Activated naive CD8-positive, alpha-beta T cell (primary cell): ENCODE measurements around the gene BCL7A.
A peak's percentile ranks its signal among the peaks of the same experiment; 100 is the strongest.
"Not testable (repeated sequence)": the region's sequence is repeated elsewhere in the genome, so short reads cannot be mapped to it uniquely, and the experiment has no call there.

Source experiments
- H3K27ac Mint-ChIP-seq: one replicate; pipeline ENCODE4 v1.8.0; 2021; ENCODE audit warnings: mixed read lengths
- H3K27me3 Mint-ChIP-seq: one replicate; pipeline ENCODE4 v1.8.0; 2021; ENCODE audit warnings: mixed read lengths
- H3K36me3 Mint-ChIP-seq: one replicate; pipeline ENCODE4 v1.8.0; 2021; ENCODE audit warnings: mixed read lengths
- H3K4me1 Mint-ChIP-seq: one replicate; pipeline ENCODE4 v1.8.0; 2021; ENCODE audit warnings: low read depth, mixed read lengths
- H3K4me3 Mint-ChIP-seq: one replicate; pipeline ENCODE4 v1.8.0; 2021; ENCODE audit warnings: mild to moderate bottlenecking, mixed read lengths
- H3K9me3 Mint-ChIP-seq: one replicate; pipeline ENCODE4 v1.8.0; 2021; ENCODE audit warnings: low read depth, mixed read lengths

BCL7A gene

DNA sequence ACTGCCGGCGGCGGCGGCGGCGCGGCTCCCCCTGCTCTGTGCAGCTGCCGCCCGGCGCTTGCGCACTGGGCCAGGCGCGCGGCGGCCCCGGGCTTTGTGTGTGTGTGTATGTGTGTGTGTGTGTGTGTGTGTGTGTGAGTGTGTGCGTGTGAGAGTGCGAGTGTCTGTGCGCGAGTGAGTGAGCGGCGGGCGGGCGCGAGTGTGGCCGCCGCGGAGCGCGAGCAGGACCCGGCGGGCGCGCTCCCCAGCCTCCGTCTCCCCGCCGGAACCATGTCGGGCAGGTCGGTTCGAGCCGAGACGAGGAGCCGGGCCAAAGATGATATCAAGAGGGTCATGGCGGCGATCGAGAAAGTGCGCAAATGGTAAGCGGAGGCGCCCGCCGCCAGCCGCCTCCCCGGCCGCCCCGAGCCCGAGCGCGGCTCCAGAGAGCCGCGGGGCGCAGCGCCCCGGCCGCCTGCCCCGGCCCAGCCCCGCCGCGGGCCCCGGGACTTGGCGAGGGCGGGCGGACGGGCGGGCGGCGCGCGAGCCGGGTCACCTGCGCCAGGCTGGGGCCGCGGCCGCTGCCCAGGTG, at the start of gene BCL7A:
Gene BCL7A (plus strand): TSS at position 63 of the 571 bp plus-strand sequence. CDS start 208 bp downstream, at position 271.
- Mint-ChIP-seq H3K27ac (peak within 1 kb of the TSS; percentile 81), H3K9me3 (no peaks in the 10 kb centered on the region), H3K4me3 (peak within 1 kb of the TSS; percentile 90), H3K4me1 (peaks cover 10% of the 10 kb centered on the region), H3K27me3 (peaks cover 2% of the 10 kb centered on the region), H3K36me3 (no peaks in the 10 kb centered on the region)

GRCh38 chr12:121974026-121974985, 47.4 kb upstream of the BCL7A start:
- Mint-ChIP-seq H3K4me1 (no peaks in the 10 kb centered on the region), H3K27me3 (no peaks in the 10 kb centered on the region), H3K36me3 (peaks cover 7% of the 10 kb centered on the region), H3K27ac (no peak overlapping the region), H3K4me3 (no peak overlapping the region), H3K9me3 (no peaks in the 10 kb centered on the region)

- H3K27me3 Mint-ChIP-seq = no peaks in the 10 kb centered on the region
- no peak overlapping the region for H3K27ac Mint-ChIP-seq
- no peaks in the 10 kb centered on the region for H3K9me3 Mint-ChIP-seq
- H3K36me3 Mint-ChIP-seq = peaks cover 7% of the 10 kb centered on the region
- no peaks in the 10 kb centered on the region for H3K4me1 Mint-ChIP-seq
- no peak overlapping the region for H3K4me3 Mint-ChIP-seq
Measured at GRCh38 chr12:121975021-121975420, 46.7 kb upstream of the BCL7A start.

DNA sequence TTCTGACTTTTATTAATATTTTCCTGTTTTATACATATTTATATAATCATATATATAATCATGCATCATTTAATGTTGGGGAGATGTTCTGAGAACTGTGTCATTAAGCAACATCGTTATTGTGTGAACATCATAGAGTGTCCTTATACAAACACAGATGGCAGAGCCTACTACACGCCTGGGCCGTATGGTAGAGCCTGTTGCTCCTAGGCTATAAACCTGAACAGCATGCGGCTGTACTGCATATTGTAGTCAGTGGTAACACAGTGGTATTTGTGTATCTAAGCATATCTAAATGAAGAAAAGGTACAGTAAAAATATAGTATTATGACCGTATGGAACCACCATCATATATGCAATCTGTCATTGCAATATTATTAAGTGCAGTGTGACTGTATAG, 44.7 kb upstream of the BCL7A start:
- no peaks in the 10 kb centered on the region for H3K27me3 Mint-ChIP-seq
- no peaks in the 10 kb centered on the region for H3K4me1 Mint-ChIP-seq
- H3K4me3 Mint-ChIP-seq = no peak overlapping the region
- no peaks in the 10 kb centered on the region for H3K9me3 Mint-ChIP-seq
- peaks cover 3% of the 10 kb centered on the region for H3K36me3 Mint-ChIP-seq
- no peak overlapping the region for H3K27ac Mint-ChIP-seq

- Mint-ChIP-seq H3K36me3 (no peaks in the 10 kb centered on the region), H3K27ac (no peak overlapping the region), H3K4me1 (no peaks in the 10 kb centered on the region), H3K27me3 (no peaks in the 10 kb centered on the region), H3K4me3 (no peak overlapping the region), H3K9me3 (no peaks in the 10 kb centered on the region)
Measured at GRCh38 chr12:121980191-121980891, 41.3 kb upstream of the BCL7A start.

- Mint-ChIP-seq H3K9me3 (no peaks in the 10 kb centered on the region), H3K4me3 (no peak overlapping the region), H3K36me3 (no peaks in the 10 kb centered on the region), H3K4me1 (no peaks in the 10 kb centered on the region), H3K27me3 (no peaks in the 10 kb centered on the region), H3K27ac (no peak overlapping the region)
Measured at GRCh38 chr12:121980892-121981272, 40.8 kb upstream of the BCL7A start.

GRCh38 chr12:121981456-121981855, 40.2 kb upstream of the BCL7A start:
- no peaks in the 10 kb centered on the region for H3K4me1 Mint-ChIP-seq
- no peak overlapping the region for H3K4me3 Mint-ChIP-seq
- H3K27me3 Mint-ChIP-seq = no peaks in the 10 kb centered on the region
- H3K36me3 Mint-ChIP-seq = no peaks in the 10 kb centered on the region
- H3K9me3 Mint-ChIP-seq = no peaks in the 10 kb centered on the region
- no peak overlapping the region for H3K27ac Mint-ChIP-seq

- Mint-ChIP-seq H3K36me3 (no peaks in the 10 kb centered on the region), H3K4me1 (no peaks in the 10 kb centered on the region), H3K27me3 (no peaks in the 10 kb centered on the region), H3K27ac (no peak overlapping the region), H3K4me3 (no peak overlapping the region), H3K9me3 (no peaks in the 10 kb centered on the region)
Measured at GRCh38 chr12:121982950-121983349, 38.7 kb upstream of the BCL7A start.

DNA sequence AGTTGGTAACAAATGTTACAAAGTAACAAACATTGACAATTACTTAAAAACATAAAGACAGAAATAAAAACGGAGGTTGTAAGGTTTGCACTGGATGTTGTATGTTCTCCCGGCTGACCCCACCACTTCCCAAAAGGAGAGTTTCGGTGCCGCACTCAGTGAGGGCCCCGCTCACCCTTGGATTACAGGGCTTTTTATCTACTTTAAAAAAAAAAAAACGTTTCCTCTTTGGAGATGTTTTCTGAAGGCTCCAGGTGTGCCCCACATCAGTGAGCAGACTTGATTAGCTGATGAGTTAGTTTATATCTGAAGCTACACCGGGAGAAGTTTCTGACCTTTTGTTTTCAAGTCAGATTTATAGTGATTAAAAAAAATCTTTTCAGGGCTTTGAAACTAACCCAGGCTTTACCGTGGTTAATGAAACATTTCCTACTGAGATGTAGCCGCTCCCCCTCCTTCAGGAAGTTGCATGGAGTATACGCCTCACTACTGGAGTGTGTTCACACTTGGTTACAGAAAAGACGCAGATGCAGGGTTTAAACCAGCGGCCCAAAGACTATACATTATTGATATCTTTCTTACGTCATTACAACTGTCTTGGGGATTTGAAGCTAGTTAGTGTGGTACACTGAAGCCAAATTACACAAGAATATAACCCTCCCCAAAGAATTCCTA, 38.0 kb upstream of the BCL7A start:
- Mint-ChIP-seq H3K4me1 (no peaks in the 10 kb centered on the region), H3K27me3 (no peaks in the 10 kb centered on the region), H3K4me3 (no peak overlapping the region), H3K9me3 (no peaks in the 10 kb centered on the region), H3K36me3 (no peaks in the 10 kb centered on the region), H3K27ac (no peak overlapping the region)

- H3K36me3 Mint-ChIP-seq = no peaks in the 10 kb centered on the region
- H3K9me3 Mint-ChIP-seq = no peaks in the 10 kb centered on the region
- H3K4me3 Mint-ChIP-seq = no peak overlapping the region
- no peaks in the 10 kb centered on the region for H3K27me3 Mint-ChIP-seq
- peaks cover 2% of the 10 kb centered on the region for H3K4me1 Mint-ChIP-seq
- no peak overlapping the region for H3K27ac Mint-ChIP-seq
Measured at GRCh38 chr12:121986489-121987245, 35.0 kb upstream of the BCL7A start.

GRCh38 chr12:121988519-121988918, 33.2 kb upstream of the BCL7A start:
- peaks cover 11% of the 10 kb centered on the region for H3K4me1 Mint-ChIP-seq
- H3K36me3 Mint-ChIP-seq, H3K4me3 Mint-ChIP-seq, H3K27ac Mint-ChIP-seq, H3K9me3 Mint-ChIP-seq, H3K27me3 Mint-ChIP-seq: not testable (repeated sequence)

GRCh38 chr12:121989276-121990113, 32.2 kb upstream of the BCL7A start:
- no peaks in the 10 kb centered on the region for H3K9me3 Mint-ChIP-seq
- no peaks in the 10 kb centered on the region for H3K36me3 Mint-ChIP-seq
- H3K27me3 Mint-ChIP-seq = no peaks in the 10 kb centered on the region
- peaks cover 11% of the 10 kb centered on the region for H3K4me1 Mint-ChIP-seq
- H3K27ac Mint-ChIP-seq = no peak overlapping the region
- H3K4me3 Mint-ChIP-seq = no peak overlapping the region

DNA sequence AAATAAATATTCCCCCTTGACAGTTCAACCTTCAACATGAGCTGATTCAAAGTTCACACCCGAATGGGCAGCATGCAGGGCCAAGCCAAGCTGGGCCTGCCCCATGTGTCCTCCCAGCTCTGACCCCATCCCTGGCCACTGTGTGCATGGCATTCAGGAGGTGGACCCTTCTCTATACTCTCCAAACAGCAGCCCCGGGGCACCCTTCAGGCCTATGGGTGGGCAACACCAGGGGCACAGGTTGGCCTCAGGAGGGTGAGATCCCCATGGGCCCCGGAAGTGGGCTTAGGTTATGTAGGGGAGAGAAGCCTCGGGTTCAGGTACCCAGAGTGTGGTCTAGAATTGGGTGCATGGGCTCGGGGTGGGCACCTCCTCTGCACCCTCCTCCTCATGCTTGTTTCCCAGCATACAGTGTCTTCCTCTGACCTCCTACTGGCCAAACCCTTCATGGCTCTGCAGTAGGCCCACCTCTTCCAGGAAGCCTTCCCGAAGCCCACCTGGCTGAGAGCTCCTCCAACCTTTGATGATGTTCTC, 31.5 kb upstream of the BCL7A start:
- Mint-ChIP-seq H3K27ac (no peak overlapping the region), H3K9me3 (no peaks in the 10 kb centered on the region), H3K27me3 (no peaks in the 10 kb centered on the region)

More for the DNA sequence above, 31.5 kb upstream of the BCL7A start:
- Mint-ChIP-seq H3K4me1 (peaks cover 11% of the 10 kb centered on the region), H3K4me3 (no peak overlapping the region), H3K36me3 (no peaks in the 10 kb centered on the region)
